ENCODE data around the gene CDPF1. TPM values are rescaled to one million over a fixed set of nuclear protein-coding genes. Genes with fewer than 3 reads are reported as not detected.

Gene CDPF1
- total RNA-seq, 2 donors from 2014 or later: 9.7 to 11.9 TPM

DNA sequence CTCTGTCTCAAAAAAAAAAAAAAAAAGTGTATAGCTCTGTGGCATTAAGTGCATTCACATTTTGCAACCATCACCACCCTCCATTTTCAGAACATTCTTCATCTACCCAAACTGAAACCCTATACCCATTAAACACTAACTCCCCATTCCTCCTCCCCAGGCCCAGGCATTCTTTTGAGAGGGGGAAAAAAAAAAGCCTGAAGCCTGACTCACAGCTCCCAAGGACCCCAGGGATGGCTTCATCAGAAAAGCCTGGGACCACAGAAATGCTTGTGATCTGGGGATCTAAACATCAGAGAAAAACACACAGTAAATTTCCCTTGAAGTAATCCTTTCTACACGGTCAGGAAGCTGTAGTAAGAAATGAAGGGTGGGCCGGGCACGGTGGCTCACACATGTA, 35.9 kb upstream of the CDPF1 start:
- TF ChIP-seq, protein P1, sequence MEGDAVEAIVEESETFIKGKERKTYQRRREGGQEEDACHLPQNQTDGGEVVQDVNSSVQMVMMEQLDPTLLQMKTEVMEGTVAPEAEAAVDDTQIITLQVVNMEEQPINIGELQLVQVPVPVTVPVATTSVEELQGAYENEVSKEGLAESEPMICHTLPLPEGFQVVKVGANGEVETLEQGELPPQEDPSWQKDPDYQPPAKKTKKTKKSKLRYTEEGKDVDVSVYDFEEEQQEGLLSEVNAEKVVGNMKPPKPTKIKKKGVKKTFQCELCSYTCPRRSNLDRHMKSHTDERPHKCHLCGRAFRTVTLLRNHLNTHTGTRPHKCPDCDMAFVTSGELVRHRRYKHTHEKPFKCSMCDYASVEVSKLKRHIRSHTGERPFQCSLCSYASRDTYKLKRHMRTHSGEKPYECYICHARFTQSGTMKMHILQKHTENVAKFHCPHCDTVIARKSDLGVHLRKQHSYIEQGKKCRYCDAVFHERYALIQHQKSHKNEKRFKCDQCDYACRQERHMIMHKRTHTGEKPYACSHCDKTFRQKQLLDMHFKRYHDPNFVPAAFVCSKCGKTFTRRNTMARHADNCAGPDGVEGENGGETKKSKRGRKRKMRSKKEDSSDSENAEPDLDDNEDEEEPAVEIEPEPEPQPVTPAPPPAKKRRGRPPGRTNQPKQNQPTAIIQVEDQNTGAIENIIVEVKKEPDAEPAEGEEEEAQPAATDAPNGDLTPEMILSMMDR (IDR thresholded peaks at IDR 0.05): no peak
- DNase-seq (ENCODE audit: low spot score): no peak
- H3K9me3 ChIP-seq: no peaks in the 10 kb centered on the region
- H3K4me3 ChIP-seq: no peak overlapping the region
- H3K27ac ChIP-seq: no peak overlapping the region
- no peaks in the 10 kb centered on the region for H3K27me3 ChIP-seq
- peaks cover 68% of the 10 kb centered on the region for H3K36me3 ChIP-seq
- peaks cover 0 to 31% of the 10 kb centered on the region in 2 donors for H3K4me1 ChIP-seq

DNA sequence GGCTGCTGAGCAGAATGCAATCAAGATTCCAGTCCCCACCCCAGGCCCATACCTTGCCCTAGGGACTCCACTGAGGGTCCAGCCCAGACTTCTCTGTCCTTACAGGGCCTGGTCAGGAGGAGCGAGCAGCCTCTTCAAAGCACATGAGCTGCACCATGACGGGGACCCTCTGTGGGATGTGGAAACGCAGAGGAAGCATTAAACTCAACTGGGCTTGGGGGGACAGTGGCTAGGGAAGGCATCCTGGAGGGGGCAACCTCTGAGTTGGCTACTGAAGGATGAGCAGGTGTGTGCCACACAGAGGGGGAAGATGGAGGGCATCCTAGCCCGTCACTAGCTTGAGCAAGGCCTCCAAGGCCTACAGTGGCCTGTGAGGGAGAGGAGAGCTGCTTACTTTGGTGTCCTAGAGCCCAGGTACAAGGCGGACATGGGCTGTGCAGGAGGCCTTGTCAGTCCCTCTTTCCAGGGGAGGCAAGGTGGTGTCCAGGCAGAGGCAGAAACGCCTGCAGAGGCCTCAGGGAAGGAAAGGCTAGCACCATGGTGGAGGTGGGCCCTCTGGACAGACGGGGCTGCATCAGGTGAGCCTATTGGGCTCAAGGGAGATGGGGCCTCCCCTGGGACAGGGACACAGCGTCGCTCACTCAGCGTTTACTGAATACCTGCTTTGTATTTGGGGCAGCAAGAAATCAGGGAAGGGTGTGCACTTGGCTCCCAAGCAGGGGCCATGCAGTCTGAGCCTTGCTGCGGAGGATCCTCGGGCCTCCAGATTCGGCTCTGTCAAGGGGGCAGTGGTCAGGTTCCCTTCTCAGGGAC, 32.0 kb upstream of the CDPF1 start:
- DNase-seq (ENCODE audit: low spot score): no peak

DNA sequence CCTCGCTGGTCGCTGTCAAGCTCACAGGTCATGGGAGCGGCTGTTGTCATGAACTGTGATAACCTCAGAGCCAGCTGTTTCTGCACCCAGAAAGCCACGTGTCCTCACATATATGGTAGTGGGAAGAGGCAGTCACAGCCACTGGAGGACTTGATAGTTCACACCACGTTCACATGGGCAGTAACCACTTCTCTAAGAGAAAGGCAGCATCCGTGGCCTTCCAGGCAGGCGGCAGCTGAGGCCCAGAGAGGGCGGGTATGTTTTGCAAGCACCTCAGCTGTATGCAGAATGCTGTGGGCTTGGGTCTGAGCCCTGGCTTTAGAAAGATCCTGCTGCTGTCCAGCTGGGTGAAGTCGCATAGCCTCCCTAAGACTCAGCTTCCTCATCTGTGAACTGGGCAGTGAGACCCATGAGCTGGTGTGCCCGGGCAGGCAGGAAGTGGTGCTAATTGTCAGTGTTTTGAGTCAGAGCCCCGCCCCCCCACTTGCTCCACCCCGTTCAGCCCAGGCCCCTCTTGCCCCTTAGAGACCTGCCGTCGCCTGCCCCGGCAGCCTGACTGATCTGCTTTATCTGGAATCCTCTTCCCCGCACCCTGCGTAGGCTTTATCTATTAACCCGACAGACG, 31.0 kb upstream of the CDPF1 start:
- peaks cover 95% of the 10 kb centered on the region for H3K36me3 ChIP-seq
- no peak for DNase-seq (ENCODE audit: low spot score)
- peaks cover 0 to 9% of the 10 kb centered on the region in 2 donors for H3K4me1 ChIP-seq
- no peaks in the 10 kb centered on the region for H3K9me3 ChIP-seq
- H3K4me3 ChIP-seq: no peak overlapping the region
- H3K27me3 ChIP-seq: no peaks in the 10 kb centered on the region
- TF ChIP-seq, protein P1 (IDR thresholded peaks at IDR 0.05): no peak
- no peak overlapping the region for H3K27ac ChIP-seq

More for the DNA sequence above, 32.0 kb upstream of the CDPF1 start:
- Histone ChIP-seq H3K27ac (no peak overlapping the region), H3K4me3 (no peak overlapping the region), H3K27me3 (no peaks in the 10 kb centered on the region), H3K4me1 (peaks cover 0 to 9% of the 10 kb centered on the region in 2 donors), H3K36me3 (peaks cover 96% of the 10 kb centered on the region), H3K9me3 (no peaks in the 10 kb centered on the region)
- TF ChIP-seq, protein P1 (IDR thresholded peaks at IDR 0.05): no peak

DNA sequence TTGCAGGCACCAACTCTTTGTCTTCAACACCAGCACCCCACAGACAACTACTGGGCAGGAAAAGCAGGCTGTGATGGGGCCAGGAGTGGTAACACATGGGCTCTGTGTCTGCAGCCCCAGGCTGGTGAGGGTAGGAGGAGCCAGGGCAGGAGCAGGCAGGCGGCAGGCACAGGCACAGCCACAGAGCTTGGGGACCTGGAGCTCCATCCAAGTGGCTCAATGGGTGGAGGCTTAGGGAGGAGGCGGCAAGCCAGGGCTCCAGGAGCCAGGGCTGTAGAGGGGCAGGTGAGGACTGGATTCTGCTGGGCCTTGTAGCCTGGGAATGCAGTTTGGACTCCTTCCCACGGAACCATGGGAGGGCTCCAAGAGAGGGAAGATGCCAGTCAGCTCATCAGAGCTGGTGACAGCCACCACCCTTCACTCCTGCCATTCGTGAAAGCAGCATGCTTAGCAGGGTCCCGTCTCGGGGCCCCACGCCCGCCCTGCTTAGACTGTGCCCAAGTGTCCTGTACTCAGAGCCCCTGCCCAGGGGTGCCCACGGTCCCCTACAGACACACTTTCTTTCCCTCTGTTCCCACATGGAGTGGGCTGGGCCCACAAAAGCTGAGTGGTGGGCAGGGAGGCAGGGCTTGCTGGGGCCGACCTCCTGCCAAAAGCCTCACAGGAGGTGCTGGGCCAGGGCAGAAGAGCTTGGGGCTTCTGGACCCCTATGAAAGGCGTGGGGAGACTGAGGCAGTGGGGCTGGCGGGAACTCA, 30.1 kb upstream of the CDPF1 start:
- Histone ChIP-seq H3K4me3 (no peak overlapping the region), H3K27me3 (no peaks in the 10 kb centered on the region), H3K9me3 (no peaks in the 10 kb centered on the region), H3K36me3 (peaks cover 95% of the 10 kb centered on the region), H3K27ac (peak overlapping the region in 1 of 2 donors; percentile 59), H3K4me1 (peaks cover 0 to 9% of the 10 kb centered on the region in 2 donors)
- DNase-seq (ENCODE audit: low spot score): no peak
- TF ChIP-seq, protein P1 (IDR thresholded peaks at IDR 0.05): no peak

DNA sequence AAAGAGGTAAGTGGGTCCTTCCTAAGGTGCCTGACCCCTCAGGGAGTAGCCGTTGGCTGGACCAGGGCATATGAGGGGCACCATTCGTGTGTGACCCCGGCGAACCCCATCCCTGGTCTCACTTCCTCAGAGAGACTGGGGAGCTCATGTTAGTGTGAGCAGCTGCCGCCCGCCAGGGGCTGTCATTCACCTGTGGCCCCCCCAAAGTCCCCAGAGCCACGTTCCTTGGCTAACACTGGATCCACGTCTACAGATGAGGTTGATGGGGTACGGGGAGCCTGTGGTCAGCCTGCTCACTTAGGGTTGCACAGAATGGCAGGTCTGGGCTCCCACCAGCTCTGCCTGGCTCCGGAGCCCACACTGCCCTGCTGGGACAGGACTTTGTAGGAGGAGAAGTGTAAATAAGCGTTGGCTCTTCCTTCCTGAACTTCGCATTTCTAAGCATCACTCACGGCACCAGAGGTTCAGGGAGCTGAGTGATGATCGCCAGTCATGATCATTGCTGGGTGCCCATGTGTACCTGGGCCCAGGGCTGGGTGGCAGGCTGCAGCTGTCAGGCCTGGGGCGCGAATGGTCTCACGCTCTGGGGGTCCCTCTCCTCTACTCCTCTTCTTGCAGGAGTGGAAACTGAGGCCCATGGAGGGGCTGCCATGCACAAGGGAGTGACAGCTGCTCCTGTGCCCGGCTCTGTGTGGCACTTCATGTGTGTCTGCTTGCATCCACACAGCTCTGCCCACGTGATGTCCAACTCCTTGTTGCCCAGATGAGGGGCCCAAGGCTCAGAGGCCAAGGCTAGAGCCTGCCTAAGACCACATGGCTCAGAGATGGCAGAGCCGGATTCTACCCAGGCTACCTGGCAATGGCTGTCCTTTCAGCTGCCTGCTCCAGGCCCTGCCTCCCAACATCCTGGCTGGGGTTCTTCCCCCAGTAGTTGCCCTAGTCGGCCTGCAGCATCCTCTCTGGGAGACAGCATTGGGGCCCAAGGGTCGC, 28.9 kb upstream of the CDPF1 start:
- H3K36me3 ChIP-seq: peaks cover 96% of the 10 kb centered on the region
- no peak for DNase-seq (ENCODE audit: low spot score)
- TF ChIP-seq, protein P1 (IDR thresholded peaks at IDR 0.05): no peak
- H3K4me3 ChIP-seq: no peak overlapping the region
- H3K27me3 ChIP-seq: no peaks in the 10 kb centered on the region
- H3K9me3 ChIP-seq: no peaks in the 10 kb centered on the region
- H3K4me1 ChIP-seq: peaks cover 0 to 9% of the 10 kb centered on the region in 2 donors
- no peak overlapping the region for H3K27ac ChIP-seq
